Posterior cingulate gyrus (tissue), 11 donors: ENCODE results near the gene MYCBP2.
A peak's percentile ranks its signal among the peaks of the same experiment; 100 is the strongest.
"Not testable (repeated sequence)": the region's sequence is repeated elsewhere in the genome, so short reads cannot be mapped to it uniquely, and the experiment has no call there.

ENCODE experiments used
- DNase-seq, 10 donors: peaks; one replicate each; pipeline versions ENCODE4 v3.0.0 to v3.0.0-alpha.2; 2020 to 2021; ENCODE audit warnings: mixed read lengths in 3 of 10
- intact Hi-C: fragments of 100-400 bp; cut with DNase I; formaldehyde crosslinking; loops from one replicate; pipeline ENCODE4 v1.15.1; 2023

Gene MYCBP2

GRCh38 chr13:77219401-77219800 lies 107.5 kb downstream of the MYCBP2 start:
- intact Hi-C loops = no loop called here
- DNase-seq = no peak

- DNase-seq = no peak
- intact Hi-C loops = no loop called here
Observed at GRCh38 chr13:77218274-77218673, 108.6 kb downstream of the MYCBP2 start.

- intact Hi-C loops = no loop called here
- no peak for DNase-seq
Observed at GRCh38 chr13:77215543-77215942, 111.4 kb downstream of the MYCBP2 start.

- no peak for DNase-seq
- intact Hi-C loops = no loop called here
Observed at GRCh38 chr13:77213644-77214043, 113.2 kb downstream of the MYCBP2 start.

DNA sequence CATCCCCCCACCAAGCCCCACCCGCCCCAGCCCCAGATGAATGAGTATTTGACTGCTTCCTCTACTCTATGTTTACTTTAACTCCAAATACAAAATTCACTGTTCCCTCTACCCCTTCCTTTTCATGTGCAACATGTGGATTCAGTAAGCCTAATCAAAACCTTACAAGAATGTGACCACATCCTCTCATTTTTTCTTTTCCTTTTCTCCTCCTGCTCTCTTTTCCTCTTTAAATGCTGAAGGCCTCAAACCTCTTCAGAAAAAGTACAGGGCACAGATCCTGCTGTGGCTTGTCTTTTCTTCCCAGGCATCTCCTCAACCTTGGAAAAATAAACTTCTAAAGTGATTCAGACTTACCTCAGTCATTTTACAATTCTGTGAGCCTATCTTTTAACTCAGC lies 119.0 kb downstream of the MYCBP2 start:
- intact Hi-C loops = no loop called here
- DNase-seq = no peak

DNA sequence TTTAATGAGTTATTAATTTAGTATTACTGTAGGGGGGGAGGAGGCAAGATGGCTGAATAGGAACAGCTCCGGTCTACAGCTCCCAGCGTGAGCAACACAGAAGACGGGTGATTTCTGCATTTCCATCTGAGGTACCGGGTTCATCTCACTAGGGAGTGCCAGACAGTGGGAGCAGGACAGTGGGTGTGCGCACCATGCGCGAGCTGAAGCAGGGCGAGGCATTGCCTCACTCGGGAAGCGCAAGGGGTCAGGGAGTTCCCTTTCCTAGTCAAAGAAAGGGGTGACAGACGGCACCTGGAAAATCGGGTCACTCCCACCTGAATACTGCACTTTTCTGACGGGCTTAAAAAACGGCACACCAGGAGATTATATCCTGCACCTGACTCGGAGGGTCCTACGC lies 127.9 kb downstream of the MYCBP2 start:
- peak in 2 of 10 donors; percentile 57 to 72 for DNase-seq
- intact Hi-C loops = not testable (repeated sequence)

DNA sequence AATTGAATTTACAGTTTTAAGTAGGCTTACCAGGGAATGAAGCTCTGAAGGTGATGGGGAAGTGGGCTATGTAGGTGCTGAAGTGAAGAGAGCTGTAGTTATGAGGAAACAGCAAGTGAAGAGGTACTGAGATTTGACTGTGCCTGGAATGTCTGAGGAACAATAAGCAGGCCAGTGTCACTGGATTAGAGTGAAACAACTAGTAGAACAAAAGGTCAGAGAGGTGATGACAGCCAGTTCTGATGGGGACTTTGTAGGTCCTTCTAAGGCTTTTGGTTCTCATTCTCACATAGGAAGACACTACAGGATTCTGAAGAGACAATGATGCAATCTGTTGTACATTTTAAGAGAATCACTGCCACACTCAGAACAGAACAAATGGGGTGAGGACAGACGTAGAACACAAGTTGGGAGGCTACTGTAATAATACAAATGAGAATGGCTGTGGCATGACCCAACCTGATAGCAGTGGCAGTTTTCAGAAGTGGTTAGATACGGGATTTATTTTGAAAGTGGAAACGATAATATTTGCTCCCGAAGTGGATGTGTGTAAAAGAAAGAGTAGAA lies 130.8 kb downstream of the MYCBP2 start:
- intact Hi-C loops = no loop called here
- DNase-seq = no peak

DNA sequence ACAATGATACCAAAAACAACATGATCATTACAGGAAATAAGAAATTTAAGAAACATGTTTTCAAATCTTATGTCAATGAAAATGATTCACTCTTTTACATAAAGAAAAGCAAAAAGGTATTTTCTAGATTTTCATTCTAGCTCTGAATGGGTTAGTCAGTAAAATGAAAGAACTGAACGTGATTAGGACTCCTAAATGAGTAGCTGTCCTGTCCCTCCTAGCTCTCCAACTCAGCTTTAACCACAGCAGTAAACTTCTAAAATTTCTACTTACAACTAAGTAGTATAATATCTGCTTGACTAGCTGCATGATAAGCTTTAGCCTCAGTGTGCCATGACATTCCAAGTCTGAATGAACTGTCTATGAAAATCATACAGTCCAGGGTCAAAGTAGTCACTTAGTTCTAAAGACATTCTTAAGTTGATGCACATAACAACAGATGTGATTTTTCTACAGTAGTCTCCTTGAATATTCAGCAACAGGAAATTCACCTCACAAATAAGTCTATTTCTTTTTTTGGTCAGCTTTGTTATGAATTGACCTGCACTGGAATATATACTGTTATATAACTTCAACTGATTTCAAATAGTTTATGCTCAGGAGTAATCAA lies 136.4 kb downstream of the MYCBP2 start:
- intact Hi-C loops = no loop called here
- DNase-seq = no peak

GRCh38 chr13:77185721-77186120 lies 141.2 kb downstream of the MYCBP2 start:
- DNase-seq = no peak
- intact Hi-C loops = no loop called here

GRCh38 chr13:77184455-77184854 lies 142.4 kb downstream of the MYCBP2 start:
- DNase-seq = no peak
- intact Hi-C loops = no loop called here

GRCh38 chr13:77180011-77180410 lies 146.9 kb downstream of the MYCBP2 start:
- intact Hi-C loops = no loop called here
- no peak for DNase-seq

DNA sequence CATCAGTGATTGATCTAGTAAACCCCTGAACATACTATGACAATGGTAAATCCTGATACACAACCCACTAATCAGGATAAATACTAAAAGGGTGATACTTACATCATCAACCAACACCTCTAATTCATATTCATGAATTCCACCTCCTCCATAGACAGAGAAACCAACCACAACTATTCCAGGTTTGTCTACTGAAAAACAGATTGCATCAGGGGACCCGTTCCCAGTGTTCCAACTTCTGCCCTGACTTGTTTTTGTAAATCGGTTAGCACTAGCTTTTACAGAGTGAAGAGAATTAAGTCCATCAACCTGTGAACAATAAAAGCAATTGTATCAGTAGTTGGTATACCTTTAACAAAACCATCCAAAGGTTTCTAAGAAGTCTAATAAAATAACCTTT lies 149.2 kb downstream of the MYCBP2 start:
- intact Hi-C loops = no loop called here

GRCh38 chr13:77176350-77176749 lies 150.5 kb downstream of the MYCBP2 start:
- no peak for DNase-seq
- intact Hi-C loops = no loop called here

More for the DNA sequence above, 149.2 kb downstream of the MYCBP2 start:
- no peak for DNase-seq

DNA sequence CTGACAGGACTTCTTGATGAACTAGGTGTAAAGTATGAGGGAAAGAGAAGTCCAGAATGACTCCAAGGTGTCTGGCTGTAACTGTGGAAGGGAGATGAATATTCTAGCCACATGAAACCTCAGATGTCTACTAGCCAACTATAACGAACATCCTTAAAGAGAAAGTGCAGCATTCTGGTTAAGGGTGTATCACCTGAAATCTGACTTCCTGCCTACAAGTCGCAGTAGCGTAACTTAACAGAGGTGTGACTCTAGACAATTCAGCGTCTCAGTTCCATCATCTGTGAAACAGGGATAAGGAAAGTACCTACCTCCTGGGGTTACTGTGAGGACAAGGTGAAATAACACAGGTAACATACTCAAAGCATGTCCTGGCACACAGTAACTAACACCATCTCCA lies 154.2 kb downstream of the MYCBP2 start:
- intact Hi-C loops = no loop called here
- no peak for DNase-seq

DNA sequence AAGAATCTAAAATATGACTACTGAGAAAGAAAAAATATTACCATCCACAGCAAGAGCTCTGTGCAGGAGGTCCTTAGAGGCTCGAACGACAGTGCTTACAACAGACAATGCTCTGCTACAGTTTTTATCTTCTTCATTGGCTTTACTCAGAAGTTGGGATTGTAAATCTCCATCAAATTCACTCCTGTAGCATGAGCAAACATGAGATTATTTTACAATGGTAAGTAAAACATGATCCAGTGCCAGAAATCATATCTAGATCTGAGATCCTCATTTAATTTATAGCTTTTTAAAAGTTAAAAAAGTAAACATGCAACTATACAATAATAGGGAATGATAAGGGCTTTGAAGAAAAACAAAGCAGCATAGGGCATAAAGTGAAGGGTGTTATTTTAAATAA lies 155.4 kb downstream of the MYCBP2 start:
- intact Hi-C loops = no loop called here
- no peak for DNase-seq

DNA sequence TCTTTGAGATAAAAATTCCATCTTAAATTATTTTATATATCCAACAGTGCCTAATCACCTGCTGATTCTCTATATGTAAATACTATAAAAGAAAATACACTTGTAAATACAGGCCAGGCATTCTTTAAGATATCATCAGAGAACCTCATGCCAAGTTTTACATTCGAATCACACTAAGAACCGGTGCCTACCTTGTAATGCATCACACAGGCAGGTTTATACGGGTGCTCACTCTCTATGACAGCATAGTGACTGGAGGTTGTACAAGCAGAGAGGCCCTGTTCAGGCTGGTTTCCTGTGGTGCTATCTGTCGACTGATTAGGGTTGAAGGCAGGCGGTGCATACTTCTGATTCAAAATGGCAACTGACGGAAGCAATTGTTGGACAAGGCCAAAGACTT lies 158.7 kb downstream of the MYCBP2 start:
- no peak for DNase-seq
- intact Hi-C loops = no loop called here

DNA sequence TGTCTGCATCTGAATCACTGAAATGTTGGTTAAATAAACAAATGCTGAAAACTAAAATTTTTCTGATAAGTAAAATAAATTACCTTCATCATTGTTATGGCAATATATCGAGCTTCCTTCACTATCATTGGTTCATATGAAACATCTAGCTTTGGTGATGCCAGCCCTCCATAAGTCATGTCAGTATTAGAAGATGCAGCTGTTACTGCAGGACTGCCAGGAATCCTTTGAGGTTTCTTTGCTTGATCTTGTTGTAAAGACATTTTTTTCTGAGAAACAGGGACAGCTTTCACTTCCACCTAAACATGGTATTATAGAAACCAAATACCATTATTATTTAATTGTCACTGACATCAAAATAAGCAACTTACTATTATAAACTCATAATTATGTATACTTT lies 176.2 kb downstream of the MYCBP2 start:
- DNase-seq = no peak
- intact Hi-C loops = no loop called here

DNA sequence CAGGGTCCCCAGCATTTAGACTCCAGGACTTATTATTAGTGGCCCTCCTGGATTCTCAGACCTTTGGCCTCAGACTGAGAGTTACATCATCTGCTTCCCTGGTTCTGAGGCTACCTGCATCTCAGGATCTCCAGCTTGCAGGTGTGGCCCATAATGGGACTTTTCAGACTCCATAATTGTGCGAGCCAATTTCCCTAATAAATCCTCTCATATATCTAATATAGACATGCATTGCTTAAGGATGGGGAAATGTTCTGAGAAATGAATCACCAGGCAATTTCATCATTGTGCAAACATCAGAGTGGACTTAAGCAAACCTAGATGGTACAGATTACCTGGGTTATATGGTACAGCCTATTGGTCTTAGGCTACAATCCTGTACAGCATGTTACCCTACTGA lies 183.5 kb downstream of the MYCBP2 start:
- intact Hi-C loops = no loop called here
- DNase-seq = no peak

DNA sequence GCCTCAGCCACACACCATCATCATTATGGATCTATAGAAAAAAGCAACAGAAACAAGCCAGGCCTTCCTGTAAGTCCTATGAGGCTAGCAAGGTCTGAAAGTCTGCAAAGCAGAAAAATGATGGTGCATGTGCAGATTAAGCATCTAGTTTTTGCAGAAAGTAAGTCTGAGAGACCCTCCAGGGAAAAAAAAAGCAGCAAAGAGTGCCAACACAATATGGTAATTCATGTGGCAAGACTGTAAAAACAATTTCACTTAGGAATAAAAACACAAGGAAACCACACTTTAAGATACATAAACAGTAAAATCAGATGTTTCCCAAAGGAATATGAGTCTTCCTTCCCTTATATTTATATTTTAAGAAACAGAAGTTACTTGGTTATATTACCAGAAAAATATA lies 187.6 kb downstream of the MYCBP2 start:
- intact Hi-C loops = no loop called here
- DNase-seq = no peak

DNA sequence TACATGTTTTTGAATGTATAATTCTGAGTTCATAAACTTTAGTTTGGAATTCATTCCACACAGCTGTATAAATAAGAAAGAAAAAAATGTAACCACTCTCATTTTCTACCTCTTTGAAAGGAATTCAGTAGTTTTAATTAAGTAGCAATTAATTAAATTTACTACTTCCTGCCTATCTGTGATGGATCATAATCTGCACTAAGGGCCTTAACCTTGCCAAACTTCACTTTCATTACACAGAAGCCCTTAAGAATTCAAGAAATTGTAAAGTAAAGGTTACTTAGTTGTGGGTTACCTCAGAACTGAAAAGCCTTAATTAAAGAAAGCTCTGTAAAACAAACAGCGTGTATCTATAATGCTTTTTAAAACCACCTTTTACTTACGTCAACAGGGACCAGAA lies 188.1 kb downstream of the MYCBP2 start:
- no peak for DNase-seq
- intact Hi-C loops = no loop called here

DNA sequence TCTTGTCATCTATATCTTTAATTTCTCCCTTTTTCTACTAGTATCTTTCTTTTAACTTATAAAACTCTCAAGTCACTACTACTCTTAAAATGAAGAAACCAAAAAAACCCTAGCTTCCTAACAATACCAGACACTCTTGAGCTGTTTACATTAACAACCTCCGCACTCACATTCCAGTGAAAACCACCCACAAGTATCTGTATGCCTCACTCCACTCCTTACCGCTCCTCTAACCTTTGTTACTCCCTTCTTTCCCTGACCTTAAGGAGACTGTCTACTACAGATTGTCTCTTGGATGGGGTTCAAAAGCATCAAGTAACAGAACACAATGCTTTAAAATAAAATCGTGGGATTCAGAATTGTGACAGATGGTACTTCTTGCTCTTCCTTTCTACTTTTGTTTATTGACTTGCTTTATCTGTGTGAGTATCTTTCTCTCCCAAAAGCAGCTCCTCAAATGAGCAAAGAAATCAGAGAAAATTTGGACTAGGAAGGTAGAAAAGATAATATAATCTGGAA lies 189.9 kb downstream of the MYCBP2 start:
- DNase-seq = no peak
- intact Hi-C loops = no loop called here

DNA sequence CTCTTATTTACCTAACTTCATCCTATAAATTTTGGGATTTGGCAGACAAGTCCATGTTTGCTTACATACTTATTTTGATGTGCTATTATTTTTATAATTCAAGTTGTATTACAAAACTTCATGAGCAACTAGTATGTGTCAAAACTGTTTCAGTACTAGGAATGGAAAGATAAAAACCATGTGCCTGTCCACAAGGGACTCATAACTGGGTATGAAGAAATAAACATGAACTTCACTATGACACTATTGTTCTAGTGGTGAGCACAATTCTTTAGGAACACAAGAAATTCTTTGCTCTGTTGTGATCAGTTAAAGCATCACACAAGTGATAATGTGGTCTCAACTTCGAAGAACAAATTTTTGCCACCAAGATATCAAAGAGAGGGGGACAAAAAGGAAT lies 202.5 kb downstream of the MYCBP2 start:
- no peak for DNase-seq
- intact Hi-C loops = no loop called here

DNA sequence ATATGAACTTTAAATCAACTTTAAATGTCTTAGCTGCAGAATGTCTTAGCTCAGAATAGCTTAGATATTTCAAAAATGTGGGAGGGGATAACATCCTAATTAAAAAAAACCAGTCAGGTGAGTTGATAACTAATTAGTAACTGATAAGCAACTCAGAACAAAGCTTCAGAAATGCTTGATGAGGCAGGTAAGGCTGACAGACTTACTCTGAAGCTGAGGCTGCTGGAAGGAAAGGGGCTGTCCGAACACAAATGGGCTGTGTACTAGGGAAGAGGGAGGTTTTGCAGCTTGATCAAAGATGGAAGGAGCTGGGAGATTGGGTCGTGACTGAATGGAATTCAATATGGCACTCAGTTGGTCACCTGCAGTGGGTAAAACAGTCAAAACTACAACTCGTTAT lies 208.8 kb downstream of the MYCBP2 start:
- intact Hi-C loops = no loop called here
- no peak for DNase-seq
